Adrenal gland (tissue), 12 donors: ENCODE results near the gene EMX1. TPM values are rescaled to one million over a fixed set of nuclear protein-coding genes. Genes with fewer than 3 reads are reported as not detected.

ENCODE experiments used
- DNase-seq, 7 donors: peaks; one replicate each; pipeline ENCODE4 v3.0.0-alpha.2; 2019 to 2020
- H3K27ac ChIP-seq, 5 donors: fragments of 200-600 bp; sonication (generic) in 4 of 5; 1 replicate in 3 of 5; 2 replicates in 2 of 5; pipeline versions ENCODE4 v1.5.1 to v1.8.0; 2016 to 2020; ENCODE audit warnings: mild to moderate bottlenecking in 1 of 5
- H3K27me3 ChIP-seq: fragments of 200-600 bp; 2 replicates; pipeline ENCODE4 v1.8.0; 2021
- H3K36me3 ChIP-seq, 2 donors: fragments of 200-600 bp; replicated peaks in 1 of 2; 1 replicate in 1 of 2; 2 replicates in 1 of 2; pipeline versions ENCODE4 v1.5.1 to v1.8.0; 2018 to 2022
- H3K4me1 ChIP-seq, 2 donors: fragments of 200-600 bp; replicated peaks in 1 of 2; 1 replicate in 1 of 2; 2 replicates in 1 of 2; pipeline versions ENCODE4 v1.5.1 to v1.8.0; 2018 to 2021
- H3K4me3 ChIP-seq, 4 donors: fragments of 200-600 bp; sonication (generic) in 3 of 4; one replicate each; pipeline ENCODE4 v1.5.1; 2016 to 2018
- H3K9me3 ChIP-seq, 3 donors: fragments of 200-600 bp; sonication (generic) in 1 of 3; replicated peaks in 1 of 3; 1 replicate in 2 of 3; 2 replicates in 1 of 3; pipeline versions ENCODE4 v1.5.1 to v1.8.0; 2016 to 2021
- POLR2A ChIP-seq, 2 donors: fragments of 450-650 bp; IDR thresholded peaks; one replicate each; pipeline ENCODE4 v1.6.1; 2017; ENCODE audit warnings: antibody characterized with exemption in 2 of 2, mild to moderate bottlenecking in 2 of 2, moderate library complexity in 1 of 2
- WGBS, 4 donors: extraction: QIAGEN DNeasy Blood & Tissue Kit in 2 of 4; methylation state at CpG; one replicate each; pipeline versions ENCODE4 v1.1.5 to v1.1.7; 2013 to 2017; 5-methylcytosine and 5-hydroxymethylcytosine counted together
- intact Hi-C, 2 donors: fragments of 100-400 bp; cut with DNase I; formaldehyde crosslinking; loops; one replicate each; pipeline versions ENCODE4 v1.14.1 to v1.15.0; 2022 to 2023
- polyA plus RNA-seq, 3 donors: library from polyadenylated mRNA; stranded (reverse); fragments of 200-250 nt in 2 of 3; fragments of 350-450 nt in 1 of 3; fragmentation: Illumina TruSeq in 1 of 3; extraction: RNeasy Lipid Tissue Mini Kit (QIAGEN cat#74804) in 1 of 3; gene quantifications; one replicate each; pipeline ENCODE4 v1.2.3, GENCODE V29; 2013 to 2014
- total RNA-seq, 9 donors: library from RNA; depleted of rRNA in 4 of 9; stranded (reverse); fragments of >200 nt in 4 of 9; fragments of 120-200 nt in 1 of 9; fragmentation: NEBNext Ultra II Directional in 1 of 9; extraction: Animal tissue kit (Norgen Biotek cat#: 25700) in 1 of 9; gene quantifications; one replicate each; pipeline versions ENCODE4 v1.1.0 to v1.2.4, GENCODE V29; 2013 to 2023
- TF ChIP-seq, protein P1 (sequence below), 6 experiments: fragments of 450-650 bp in 4 of 6; fragments of 200-600 bp in 2 of 6; sonication (generic) in 1 of 6; IDR thresholded peaks; 1 replicate in 5 of 6; 2 replicates in 1 of 6; pipeline versions ENCODE4 v1.5.1 to v1.8.0; 2016 to 2021; ENCODE audit warnings: antibody characterized with exemption in 6 of 6, mild to moderate bottlenecking in 2 of 6, moderate library complexity in 1 of 6
- donor health status: healthy with polysubstance abuse.
- donor health status: Bipolar disorder and iron deficiency.
- donor health status: DM: yes; HTN: yes; CAD: no.
- donor health status: DM: no; HTN: no; CAD: no.
- donor health status: DM: no; HTN: no; CAD: no.
- donor health status: DM: yes; HTN: yes; CAD: no.

Gene EMX1
- total and polyA plus RNA-seq, 12 donors, result 0.10 to 0.15 TPM; not detected in 10

DNA sequence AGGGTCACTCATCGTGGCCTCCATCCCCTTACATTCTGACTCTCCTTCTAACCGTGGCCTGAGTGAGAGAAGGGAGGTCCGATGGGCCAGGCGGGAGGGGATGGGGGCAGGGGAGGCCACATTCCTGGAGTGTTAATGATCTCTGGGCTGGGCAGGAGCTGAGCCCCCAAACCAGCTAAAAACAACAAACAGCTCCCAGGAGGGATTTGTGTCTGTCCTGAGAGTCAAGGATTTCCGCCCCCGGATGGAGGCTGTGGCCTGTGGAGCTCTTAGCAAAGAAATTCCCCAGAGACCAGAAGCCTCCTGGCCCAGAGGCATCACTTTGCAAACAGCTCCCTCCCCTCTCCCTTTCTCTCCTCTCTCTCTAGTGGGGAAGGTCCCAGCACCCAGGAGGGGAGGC, 23.5 kb downstream of the EMX1 start:
- no peak for TF ChIP-seq POLR2A (IDR thresholded peaks at IDR 0.05)
- TF ChIP-seq, protein P1, sequence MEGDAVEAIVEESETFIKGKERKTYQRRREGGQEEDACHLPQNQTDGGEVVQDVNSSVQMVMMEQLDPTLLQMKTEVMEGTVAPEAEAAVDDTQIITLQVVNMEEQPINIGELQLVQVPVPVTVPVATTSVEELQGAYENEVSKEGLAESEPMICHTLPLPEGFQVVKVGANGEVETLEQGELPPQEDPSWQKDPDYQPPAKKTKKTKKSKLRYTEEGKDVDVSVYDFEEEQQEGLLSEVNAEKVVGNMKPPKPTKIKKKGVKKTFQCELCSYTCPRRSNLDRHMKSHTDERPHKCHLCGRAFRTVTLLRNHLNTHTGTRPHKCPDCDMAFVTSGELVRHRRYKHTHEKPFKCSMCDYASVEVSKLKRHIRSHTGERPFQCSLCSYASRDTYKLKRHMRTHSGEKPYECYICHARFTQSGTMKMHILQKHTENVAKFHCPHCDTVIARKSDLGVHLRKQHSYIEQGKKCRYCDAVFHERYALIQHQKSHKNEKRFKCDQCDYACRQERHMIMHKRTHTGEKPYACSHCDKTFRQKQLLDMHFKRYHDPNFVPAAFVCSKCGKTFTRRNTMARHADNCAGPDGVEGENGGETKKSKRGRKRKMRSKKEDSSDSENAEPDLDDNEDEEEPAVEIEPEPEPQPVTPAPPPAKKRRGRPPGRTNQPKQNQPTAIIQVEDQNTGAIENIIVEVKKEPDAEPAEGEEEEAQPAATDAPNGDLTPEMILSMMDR (IDR thresholded peaks at IDR 0.05), result no peak

DNA sequence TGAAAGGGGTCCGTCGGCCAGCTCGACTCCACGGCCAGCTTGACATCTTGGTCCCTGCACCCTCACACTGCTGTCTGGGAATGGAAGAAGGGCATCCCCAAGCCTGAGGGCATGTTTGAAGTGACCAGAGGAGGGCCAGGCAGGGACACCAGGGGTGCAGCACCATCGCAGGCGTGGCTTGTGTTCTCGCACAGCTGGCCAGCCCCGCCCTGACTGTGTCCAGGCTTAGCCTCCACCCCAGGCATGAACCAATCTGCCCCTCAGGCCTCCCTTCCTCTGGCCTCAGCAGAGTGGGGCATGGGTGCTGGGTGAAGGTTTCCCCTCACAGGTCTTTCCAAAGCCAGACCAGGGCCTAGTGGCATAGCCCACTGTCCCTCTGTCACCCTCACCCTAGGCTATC, 25.0 kb downstream of the EMX1 start:
- Histone ChIP-seq H3K4me3 (no peak overlapping the region), H3K9me3 (no peaks in the 10 kb centered on the region), H3K27ac (no peak overlapping the region), H3K4me1 (no peaks in the 10 kb centered on the region), H3K36me3 (peaks cover 0 to 6% of the 10 kb centered on the region in 2 donors), H3K27me3 (no peaks in the 10 kb centered on the region)
- TF ChIP-seq POLR2A (IDR thresholded peaks at IDR 0.05), result no peak
- TF ChIP-seq, protein P1 (IDR thresholded peaks at IDR 0.05), result no peak
- no peak for DNase-seq
- intact Hi-C loops, result no loop called here
- 93 to 100% (median 96%) methylated on average over 4 to 8 of the region's 8 CpGs; no CpG with 5 or more reads in 1 of the 4 donors for WGBS, 4 donors

More for the DNA sequence above, 23.5 kb downstream of the EMX1 start:
- Histone ChIP-seq H3K27ac (no peak overlapping the region), H3K27me3 (no peaks in the 10 kb centered on the region), H3K9me3 (no peaks in the 10 kb centered on the region), H3K36me3 (peaks cover 0 to 6% of the 10 kb centered on the region in 2 donors), H3K4me1 (no peaks in the 10 kb centered on the region), H3K4me3 (no peak overlapping the region)
- WGBS, 4 donors, result 33 to 82% (median 75%) methylated on average over 1 to 6 of the region's 6 CpGs
- DNase-seq, result peak in 2 of 7 donors; percentile 14 to 55
- intact Hi-C loops, result no loop called here

DNA sequence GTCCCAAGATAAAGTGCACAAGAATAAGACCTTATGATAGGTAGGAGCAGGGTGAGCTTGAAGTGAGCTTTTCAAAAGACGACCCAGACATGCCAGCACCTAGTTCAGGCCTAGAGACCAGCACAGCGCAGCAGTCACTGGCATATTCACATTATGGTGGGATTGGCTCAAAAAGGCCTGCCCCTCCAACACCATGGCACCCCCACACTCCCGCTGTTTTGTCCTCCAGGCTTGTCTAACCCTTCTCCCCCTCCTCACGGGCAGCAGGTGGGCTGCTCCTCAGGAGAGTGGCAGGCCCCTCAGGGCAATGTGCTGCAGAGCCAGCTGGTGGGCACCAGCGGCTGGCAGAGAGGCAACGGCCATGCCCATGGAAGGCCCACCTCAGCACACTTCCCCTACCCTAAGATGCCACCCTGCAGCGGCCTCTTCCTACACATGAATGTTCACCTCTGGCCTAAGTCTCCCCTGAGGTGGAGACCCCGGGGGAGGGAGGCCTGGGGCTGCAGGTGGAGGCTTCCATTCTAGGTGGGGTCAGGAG, 25.6 kb downstream of the EMX1 start:
- DNase-seq, result no peak
- H3K4me3 ChIP-seq, result no peak overlapping the region
- no peak overlapping the region for H3K27ac ChIP-seq
- H3K36me3 ChIP-seq, result peaks cover 0 to 6% of the 10 kb centered on the region in 2 donors
- H3K27me3 ChIP-seq, result no peaks in the 10 kb centered on the region
- no peaks in the 10 kb centered on the region for H3K4me1 ChIP-seq
- H3K9me3 ChIP-seq, result no peaks in the 10 kb centered on the region
- 91 to 100% (median 97%) methylated on average over 7 to 8 of the region's 8 CpGs for WGBS, 4 donors
- intact Hi-C loops, result no loop called here
- TF ChIP-seq POLR2A (IDR thresholded peaks at IDR 0.05), result no peak
- TF ChIP-seq, protein P1 (IDR thresholded peaks at IDR 0.05), result no peak

DNA sequence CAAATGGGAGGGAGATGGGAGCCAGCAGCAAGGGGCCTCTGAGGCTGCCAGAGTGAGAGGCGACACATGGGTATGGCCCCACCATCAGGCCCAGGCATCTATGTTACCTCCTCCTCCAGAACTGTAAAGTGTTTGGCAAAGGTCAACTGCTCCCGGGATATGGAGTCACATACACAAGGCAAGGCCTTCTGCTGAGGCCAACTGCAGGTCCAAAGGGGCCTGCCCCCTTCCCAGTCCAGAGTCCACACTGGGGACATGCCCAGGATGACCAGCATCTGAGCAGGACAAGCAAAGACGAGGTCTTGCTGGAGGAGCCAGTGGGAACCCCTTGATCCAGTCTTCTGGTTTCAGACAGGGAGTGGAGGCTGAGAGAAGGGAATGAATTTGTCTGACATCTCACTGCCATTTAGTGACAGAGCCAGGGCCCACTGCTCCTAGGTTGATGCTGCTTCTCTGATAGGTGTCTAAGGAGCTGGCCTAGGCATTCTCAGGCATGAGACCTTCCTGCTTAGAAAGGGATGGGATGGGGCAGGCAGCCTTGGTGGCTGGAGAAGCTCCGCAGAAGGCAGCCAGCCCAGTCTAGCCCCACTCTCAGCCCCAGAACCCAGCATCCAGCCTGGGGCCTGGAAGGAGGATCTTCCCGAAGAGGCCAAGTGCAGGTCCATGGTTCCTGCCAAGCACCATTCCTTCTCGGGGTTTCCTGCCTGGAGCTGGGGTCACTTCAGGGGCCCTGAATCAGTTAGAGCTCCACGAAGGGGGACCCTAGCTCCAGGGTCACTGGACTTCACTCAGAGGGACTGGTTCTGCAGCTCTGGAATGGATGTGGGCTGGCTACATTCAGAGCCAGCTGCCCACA, 26.4 kb downstream of the EMX1 start:
- Histone ChIP-seq H3K4me3 (no peak overlapping the region), H3K27me3 (no peaks in the 10 kb centered on the region), H3K36me3 (peaks cover 0 to 6% of the 10 kb centered on the region in 2 donors), H3K9me3 (no peaks in the 10 kb centered on the region), H3K4me1 (no peaks in the 10 kb centered on the region), H3K27ac (no peak overlapping the region)
- 93 to 100% (median 94%) methylated on average over 3 to 7 of the region's 7 CpGs for WGBS, 4 donors
- intact Hi-C loops, result no loop called here
- TF ChIP-seq, protein P1 (IDR thresholded peaks at IDR 0.05), result no peak
- TF ChIP-seq POLR2A (IDR thresholded peaks at IDR 0.05), result no peak
- DNase-seq, result no peak
